Measurements from ENCODE around the gene CFAP107.
"Not testable (repeated sequence)": the region's sequence is repeated elsewhere in the genome, so short reads cannot be mapped to it uniquely, and the experiment has no call there.

The CFAP107 gene

GRCh38 chr1:12708396-12709090 lies 37.5 kb upstream of the CFAP107 start:
- in situ Hi-C loops (cut with HindIII; ENCODE audit: low pct_ligation_motif_present, low sequenced_read_pairs): no loop called here
- Histone ChIP-seq H3K27me3 (replicated peaks) (no peaks in the 10 kb centered on the region), H3K4me3 (ENCODE audit: low read depth, low read length) (no peak overlapping the region), H3K27ac (no peak overlapping the region), H3K36me3 (replicated peaks) (no peaks in the 10 kb centered on the region)
- DNase-seq: no peak
- no peak for TF ChIP-seq CTCF (IDR thresholded peaks at IDR 0.05; ENCODE audit: low read depth, low read length, missing control alignments)

- DNase-seq: no peak
- TF ChIP-seq CTCF (IDR thresholded peaks at IDR 0.05; ENCODE audit: low read depth, low read length, missing control alignments): no peak
- Histone ChIP-seq H3K36me3 (replicated peaks) (no peaks in the 10 kb centered on the region), H3K27me3 (replicated peaks) (no peaks in the 10 kb centered on the region), H3K4me3 (ENCODE audit: low read depth, low read length) (no peak overlapping the region), H3K27ac (no peak overlapping the region)
- in situ Hi-C loops (cut with HindIII; ENCODE audit: low pct_ligation_motif_present, low sequenced_read_pairs): no loop called here
Measured at GRCh38 chr1:12709091-12709491, 36.9 kb upstream of the CFAP107 start.

DNA sequence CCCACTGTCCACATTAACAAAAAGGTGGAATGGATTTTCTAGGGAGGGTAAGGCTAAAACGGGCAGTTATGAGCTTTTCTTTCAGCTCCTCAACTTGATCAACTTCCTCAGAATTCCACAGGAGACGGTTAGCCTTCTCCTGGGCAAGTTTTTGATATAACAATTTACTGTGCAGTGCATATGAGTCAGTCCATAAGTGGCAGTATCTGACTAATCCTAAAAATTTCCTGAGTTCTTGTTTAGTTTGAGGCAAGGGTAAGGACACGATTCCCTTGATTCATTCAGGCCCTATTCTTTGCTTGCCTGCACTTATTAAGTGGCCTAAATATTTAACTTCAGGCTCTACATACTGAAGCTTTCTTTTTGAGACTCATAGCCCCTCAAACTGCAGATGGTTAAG lies 36.3 kb upstream of the CFAP107 start:
- DNase-seq: no peak
- Histone ChIP-seq H3K27ac (no peak overlapping the region), H3K36me3 (replicated peaks) (no peaks in the 10 kb centered on the region), H3K27me3 (replicated peaks) (no peaks in the 10 kb centered on the region), H3K4me3 (ENCODE audit: low read depth, low read length) (no peak overlapping the region)
- in situ Hi-C loops (cut with HindIII; ENCODE audit: low pct_ligation_motif_present, low sequenced_read_pairs): no loop called here
- TF ChIP-seq CTCF (IDR thresholded peaks at IDR 0.05; ENCODE audit: low read depth, low read length, missing control alignments): no peak

GRCh38 chr1:12711536-12711935 lies 34.5 kb upstream of the CFAP107 start:
- in situ Hi-C loops (cut with HindIII; ENCODE audit: low pct_ligation_motif_present, low sequenced_read_pairs): no loop called here
- Histone ChIP-seq H3K4me3 (ENCODE audit: low read depth, low read length) (no peak overlapping the region), H3K27me3 (replicated peaks) (no peaks in the 10 kb centered on the region), H3K36me3 (replicated peaks) (no peaks in the 10 kb centered on the region), H3K27ac (no peak overlapping the region)
- TF ChIP-seq CTCF (IDR thresholded peaks at IDR 0.05; ENCODE audit: low read depth, low read length, missing control alignments): no peak
- no peak for DNase-seq

GRCh38 chr1:12712076-12712475 lies 33.9 kb upstream of the CFAP107 start:
- no peaks in the 10 kb centered on the region for H3K36me3 ChIP-seq (replicated peaks)
- in situ Hi-C loops (cut with HindIII; ENCODE audit: low pct_ligation_motif_present, low sequenced_read_pairs): no loop called here
- no peak for DNase-seq
- no peak for TF ChIP-seq CTCF (IDR thresholded peaks at IDR 0.05; ENCODE audit: low read depth, low read length, missing control alignments)
- no peak overlapping the region for H3K27ac ChIP-seq
- no peak overlapping the region for H3K4me3 ChIP-seq (ENCODE audit: low read depth, low read length)
- no peaks in the 10 kb centered on the region for H3K27me3 ChIP-seq (replicated peaks)

GRCh38 chr1:12712929-12713328 lies 33.1 kb upstream of the CFAP107 start:
- no peak for TF ChIP-seq CTCF (IDR thresholded peaks at IDR 0.05; ENCODE audit: low read depth, low read length, missing control alignments)
- no peaks in the 10 kb centered on the region for H3K36me3 ChIP-seq (replicated peaks)
- DNase-seq: no peak
- no peak overlapping the region for H3K27ac ChIP-seq
- no peak overlapping the region for H3K4me3 ChIP-seq (ENCODE audit: low read depth, low read length)
- H3K27me3 ChIP-seq (replicated peaks): no peaks in the 10 kb centered on the region
- in situ Hi-C loops (cut with HindIII; ENCODE audit: low pct_ligation_motif_present, low sequenced_read_pairs): no loop called here

GRCh38 chr1:12713651-12714050 lies 32.3 kb upstream of the CFAP107 start:
- H3K27me3 ChIP-seq (replicated peaks); in situ Hi-C loops (cut with HindIII; ENCODE audit: low pct_ligation_motif_present, low sequenced_read_pairs); H3K36me3 ChIP-seq (replicated peaks); DNase-seq; H3K27ac ChIP-seq; H3K4me3 ChIP-seq (ENCODE audit: low read depth, low read length): not testable (repeated sequence)

Measured in brain microvascular endothelial cell (primary cell).